HepG2 (cell line): ENCODE measurements around the gene CFAP97.

Source experiments
- BRCA1 ChIP-seq: sonication (generic); formaldehyde crosslinking; IDR thresholded peaks from 2 replicates; pipeline ENCODE4 v1.4.0; 2020; ENCODE audit warnings: missing genetic modification reagents
- CTCF ChIP-seq: sonication (generic); formaldehyde crosslinking; IDR thresholded peaks from 2 replicates; pipeline ENCODE4 v1.5.0; 2020; ENCODE audit warnings: mild to moderate bottlenecking, missing genetic modification reagents, moderate library complexity
- HOXA7 ChIP-seq: sonication (generic); formaldehyde crosslinking; IDR thresholded peaks from 2 replicates; pipeline ENCODE4 v1.8.1; 2022; ENCODE audit warnings: mild to moderate bottlenecking, missing genetic modification reagents, moderate library complexity
- NFATC3 ChIP-seq: sonication (generic); formaldehyde crosslinking; IDR thresholded peaks from 2 replicates; pipeline ENCODE4 v1.5.1; 2020; ENCODE audit warnings: mild to moderate bottlenecking, missing genetic modification reagents
- POLR2A ChIP-seq, 2 experiments: IDR thresholded peaks; 2 replicates each; pipeline ENCODE4 v1.6.1; 2011; ENCODE audit warnings: low read depth in 2 of 2, low read length in 2 of 2, mild to moderate bottlenecking in 1 of 2, moderate library complexity in 1 of 2; ENCODE audit not compliant: insufficient read depth in 1 of 2
- RAD21 ChIP-seq: fragments of 450-650 bp; formaldehyde crosslinking; IDR thresholded peaks from 2 replicates; pipeline ENCODE4 v1.5.0; 2020; ENCODE audit warnings: mild to moderate bottlenecking
- RBAK ChIP-seq: sonication (generic); formaldehyde crosslinking; IDR thresholded peaks from 2 replicates; pipeline ENCODE4 v1.5.1; 2020; ENCODE audit warnings: mild to moderate bottlenecking, missing genetic modification reagents
- REST ChIP-seq, 2 experiments: IDR thresholded peaks; 2 replicates each; pipeline ENCODE4 v1.6.1; 2011 to 2012; ENCODE audit warnings: low read length in 2 of 2, borderline replicate concordance in 1 of 2, low read depth in 1 of 2, mild to moderate bottlenecking in 1 of 2, moderate library complexity in 1 of 2
- SALL2 ChIP-seq: sonication (generic); formaldehyde crosslinking; IDR thresholded peaks from 2 replicates; pipeline ENCODE4 v1.8.1; 2023; ENCODE audit warnings: mild to moderate bottlenecking, missing genetic modification reagents, inconsistent platforms
- ZNF274 ChIP-seq: sonication (generic); formaldehyde crosslinking; IDR thresholded peaks from 2 replicates; pipeline ENCODE4 v1.5.1; 2020; ENCODE audit warnings: mild to moderate bottlenecking, missing genetic modification reagents
- TF ChIP-seq, protein P1 (sequence below): sonication (generic); formaldehyde crosslinking; conservative IDR thresholded peaks from 2 replicates; pipeline ENCODE4 v1.8.1; 2023; ENCODE audit warnings: missing genetic modification reagents
- TF ChIP-seq, protein P2 (sequence below): IDR thresholded peaks from 2 replicates; pipeline ENCODE4 v1.6.1; 2016; ENCODE audit warnings: low read depth
- TF ChIP-seq, protein P3 (sequence below): sonication (generic); formaldehyde crosslinking; IDR thresholded peaks from 2 replicates; pipeline ENCODE4 v1.8.1; 2023; ENCODE audit warnings: missing genetic modification reagents, inconsistent platforms, borderline replicate concordance

- TF ChIP-seq REST (IDR thresholded peaks at IDR 0.05; ENCODE audit: borderline replicate concordance in 1 of 2, low read depth in 1 of 2, low read length in 2 of 2), result no peak
- TF ChIP-seq, protein P1, sequence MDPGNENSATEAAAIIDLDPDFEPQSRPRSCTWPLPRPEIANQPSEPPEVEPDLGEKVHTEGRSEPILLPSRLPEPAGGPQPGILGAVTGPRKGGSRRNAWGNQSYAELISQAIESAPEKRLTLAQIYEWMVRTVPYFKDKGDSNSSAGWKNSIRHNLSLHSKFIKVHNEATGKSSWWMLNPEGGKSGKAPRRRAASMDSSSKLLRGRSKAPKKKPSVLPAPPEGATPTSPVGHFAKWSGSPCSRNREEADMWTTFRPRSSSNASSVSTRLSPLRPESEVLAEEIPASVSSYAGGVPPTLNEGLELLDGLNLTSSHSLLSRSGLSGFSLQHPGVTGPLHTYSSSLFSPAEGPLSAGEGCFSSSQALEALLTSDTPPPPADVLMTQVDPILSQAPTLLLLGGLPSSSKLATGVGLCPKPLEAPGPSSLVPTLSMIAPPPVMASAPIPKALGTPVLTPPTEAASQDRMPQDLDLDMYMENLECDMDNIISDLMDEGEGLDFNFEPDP (CRISPR knock-in tag), result no peak
- no peak for TF ChIP-seq ZNF274 (CRISPR knock-in tag)
- no peak for TF ChIP-seq BRCA1
- no peak for TF ChIP-seq CTCF (CRISPR knock-in tag)
- TF ChIP-seq NFATC3, result no peak
- no peak for TF ChIP-seq POLR2A (IDR thresholded peaks at IDR 0.05; ENCODE audit: insufficient read depth in 1 of 2, low read depth in 2 of 2, low read length in 2 of 2)
- TF ChIP-seq, protein P2, sequence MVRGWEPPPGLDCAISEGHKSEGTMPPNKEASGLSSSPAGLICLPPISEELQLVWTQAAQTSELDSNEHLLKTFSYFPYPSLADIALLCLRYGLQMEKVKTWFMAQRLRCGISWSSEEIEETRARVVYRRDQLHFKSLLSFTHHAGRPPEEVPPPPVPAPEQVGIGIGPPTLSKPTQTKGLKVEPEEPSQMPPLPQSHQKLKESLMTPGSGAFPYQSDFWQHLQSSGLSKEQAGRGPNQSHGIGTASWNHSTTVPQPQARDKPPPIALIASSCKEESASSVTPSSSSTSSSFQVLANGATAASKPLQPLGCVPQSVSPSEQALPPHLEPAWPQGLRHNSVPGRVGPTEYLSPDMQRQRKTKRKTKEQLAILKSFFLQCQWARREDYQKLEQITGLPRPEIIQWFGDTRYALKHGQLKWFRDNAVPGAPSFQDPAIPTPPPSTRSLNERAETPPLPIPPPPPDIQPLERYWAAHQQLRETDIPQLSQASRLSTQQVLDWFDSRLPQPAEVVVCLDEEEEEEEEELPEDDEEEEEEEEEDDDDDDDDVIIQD (CRISPR knock-in tag), result no peak
- TF ChIP-seq RBAK (CRISPR knock-in tag), result no peak
- TF ChIP-seq, protein P3, sequence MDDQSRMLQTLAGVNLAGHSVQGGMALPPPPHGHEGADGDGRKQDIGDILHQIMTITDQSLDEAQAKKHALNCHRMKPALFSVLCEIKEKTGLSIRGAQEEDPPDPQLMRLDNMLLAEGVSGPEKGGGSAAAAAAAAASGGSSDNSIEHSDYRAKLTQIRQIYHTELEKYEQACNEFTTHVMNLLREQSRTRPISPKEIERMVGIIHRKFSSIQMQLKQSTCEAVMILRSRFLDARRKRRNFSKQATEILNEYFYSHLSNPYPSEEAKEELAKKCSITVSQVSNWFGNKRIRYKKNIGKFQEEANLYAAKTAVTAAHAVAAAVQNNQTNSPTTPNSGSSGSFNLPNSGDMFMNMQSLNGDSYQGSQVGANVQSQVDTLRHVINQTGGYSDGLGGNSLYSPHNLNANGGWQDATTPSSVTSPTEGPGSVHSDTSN (CRISPR knock-in tag), result no peak
- TF ChIP-seq RAD21 (CRISPR knock-in tag), result no peak
- no peak for TF ChIP-seq HOXA7 (CRISPR knock-in tag)
- TF ChIP-seq SALL2, result no peak
Measured at GRCh38 chr4:185249105-185249504, 45.3 kb upstream of the CFAP97 start.
